CD4-positive, alpha-beta T cell treated with Interleukin-15 for 4 hours (primary cell): Measurements from ENCODE around the gene ZNF219.

Source experiments
- DNase-seq: peaks from one replicate; pipeline ENCODE4 v3.0.0-alpha.2; 2020; ENCODE audit warnings: low spot score

Gene ZNF219

DNA sequence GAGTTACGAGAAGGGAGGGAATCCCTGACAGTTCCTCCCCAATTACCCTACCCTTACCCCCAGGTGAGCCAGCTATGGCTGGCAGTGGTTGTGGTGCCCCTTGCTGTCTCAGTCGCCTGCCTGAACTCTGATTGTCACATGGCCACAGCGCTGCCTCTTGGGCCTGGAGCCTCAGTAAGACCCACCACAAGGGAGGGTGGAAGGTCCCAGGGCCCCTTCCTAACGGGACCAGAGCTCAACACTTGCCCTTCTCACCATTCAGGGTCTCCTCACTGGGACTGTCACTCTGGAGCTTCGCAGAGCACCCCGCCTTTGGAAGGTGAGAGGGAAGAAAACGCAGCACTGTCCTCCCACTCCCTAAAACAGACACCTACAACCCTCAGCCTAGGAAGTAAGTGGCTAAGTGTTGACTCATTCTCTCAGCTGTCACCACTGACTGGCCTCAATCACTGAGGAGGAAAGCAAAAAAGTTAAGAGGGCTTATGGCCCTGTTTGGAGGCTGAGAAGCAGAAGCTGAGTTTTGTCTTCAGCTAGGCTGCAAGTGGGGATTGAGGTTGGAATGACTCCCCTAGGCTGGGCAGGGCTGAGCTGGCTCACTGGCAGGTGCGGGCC is 3.5 kb upstream of the ZNF219 start:
- DNase-seq = no peak

DNA sequence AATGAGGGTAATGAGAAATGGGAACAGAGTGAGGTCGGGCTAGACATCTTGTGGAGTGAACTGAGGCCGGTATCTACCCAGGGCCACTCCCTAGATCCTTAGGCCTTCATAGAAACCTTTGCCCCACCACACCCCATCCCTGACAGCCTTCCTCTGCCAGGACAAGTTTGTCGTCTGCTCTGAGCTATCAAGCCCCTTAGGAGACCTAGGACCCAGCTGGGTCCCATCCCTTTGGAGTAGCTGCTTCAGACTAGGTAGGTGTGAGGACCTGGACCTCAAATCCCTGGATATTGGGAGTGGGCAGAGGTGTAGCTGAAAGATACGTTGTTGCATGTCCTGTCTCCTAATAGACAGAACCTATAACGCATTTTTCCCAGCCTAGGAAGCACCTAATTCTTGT is 2.5 kb upstream of the ZNF219 start, which contains the start of gene TMEM253:
TMEM253 (plus strand) TSS at position 136 of the 400 bp plus-strand sequence. CDS start 278 bp downstream, outside the sequence.
- no peak for DNase-seq

DNA sequence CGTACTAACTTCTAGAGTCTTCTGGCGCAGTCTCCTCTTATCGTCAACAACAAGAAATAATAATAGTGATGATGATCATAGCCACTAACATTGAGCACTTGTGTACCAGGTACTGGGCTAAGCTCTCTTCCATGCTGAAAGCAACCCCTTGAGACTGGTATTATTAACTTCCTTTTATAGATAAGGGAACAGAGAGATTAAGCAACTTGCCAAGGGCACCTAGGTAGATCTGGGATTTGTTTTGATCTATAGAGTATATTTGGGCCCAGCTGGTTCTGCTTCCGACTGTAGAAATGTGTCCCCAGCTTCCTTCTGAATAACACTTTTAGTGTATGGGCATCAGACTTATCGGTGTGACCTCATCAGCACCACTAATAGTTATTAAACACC is 1.1 kb upstream of the ZNF219 start:
- DNase-seq = no peak

DNA sequence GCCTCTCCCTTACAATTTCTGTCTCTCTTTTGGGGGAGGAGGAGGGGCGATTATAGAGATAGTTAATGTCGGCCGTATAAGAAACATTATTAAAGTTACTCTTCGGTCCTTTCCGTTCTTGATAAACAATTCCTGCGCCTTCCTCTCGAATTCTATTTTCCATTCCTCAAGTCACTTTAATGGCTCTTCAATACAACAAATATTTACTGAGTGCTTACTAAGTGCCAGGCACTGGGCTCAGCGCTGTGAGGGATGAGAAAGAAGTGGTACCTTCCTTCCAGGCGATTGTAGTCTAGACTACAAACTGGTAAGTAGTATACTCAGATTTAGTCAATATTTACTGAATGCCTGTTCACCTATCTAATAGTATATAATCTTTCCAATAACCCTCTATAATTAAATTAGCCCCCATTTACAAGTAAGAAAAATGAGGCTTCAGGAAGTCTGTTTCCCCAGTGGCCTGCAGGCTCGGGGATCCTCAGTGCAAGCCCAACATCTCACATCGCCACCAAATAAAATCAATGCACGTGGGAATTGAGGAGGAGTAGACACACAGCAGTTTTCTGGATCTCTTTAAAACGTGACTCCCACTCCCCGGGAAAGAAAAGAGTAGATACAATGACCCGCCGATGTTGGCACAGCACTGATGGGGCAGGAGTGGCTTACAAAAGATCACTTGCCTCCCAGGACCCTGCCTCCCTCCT is 589 bp upstream of the ZNF219 start:
- no peak for DNase-seq

DNA sequence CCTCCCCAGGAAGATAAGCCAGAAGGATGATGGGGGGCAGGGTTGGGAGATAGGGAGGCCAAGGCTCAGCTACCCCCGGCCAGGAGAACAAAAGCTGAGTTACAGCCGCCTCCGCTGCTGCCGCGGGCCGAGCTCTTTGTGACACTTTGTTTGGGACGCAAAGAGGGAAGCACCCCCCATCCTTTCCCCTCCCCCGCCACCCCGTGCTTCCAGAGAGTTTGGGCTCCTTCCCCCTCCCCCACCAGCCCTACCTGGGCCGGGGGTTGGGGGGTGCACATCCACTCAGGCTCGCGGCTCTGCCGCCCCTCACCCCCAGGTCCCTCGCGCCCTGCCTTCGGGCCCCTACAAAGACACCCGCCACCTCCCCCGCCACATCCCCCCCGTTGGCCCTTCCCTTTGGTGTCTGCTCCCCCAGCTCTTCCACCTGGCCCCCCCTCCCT is 799 bp downstream of the ZNF219 start:
- DNase-seq = no peak

DNA sequence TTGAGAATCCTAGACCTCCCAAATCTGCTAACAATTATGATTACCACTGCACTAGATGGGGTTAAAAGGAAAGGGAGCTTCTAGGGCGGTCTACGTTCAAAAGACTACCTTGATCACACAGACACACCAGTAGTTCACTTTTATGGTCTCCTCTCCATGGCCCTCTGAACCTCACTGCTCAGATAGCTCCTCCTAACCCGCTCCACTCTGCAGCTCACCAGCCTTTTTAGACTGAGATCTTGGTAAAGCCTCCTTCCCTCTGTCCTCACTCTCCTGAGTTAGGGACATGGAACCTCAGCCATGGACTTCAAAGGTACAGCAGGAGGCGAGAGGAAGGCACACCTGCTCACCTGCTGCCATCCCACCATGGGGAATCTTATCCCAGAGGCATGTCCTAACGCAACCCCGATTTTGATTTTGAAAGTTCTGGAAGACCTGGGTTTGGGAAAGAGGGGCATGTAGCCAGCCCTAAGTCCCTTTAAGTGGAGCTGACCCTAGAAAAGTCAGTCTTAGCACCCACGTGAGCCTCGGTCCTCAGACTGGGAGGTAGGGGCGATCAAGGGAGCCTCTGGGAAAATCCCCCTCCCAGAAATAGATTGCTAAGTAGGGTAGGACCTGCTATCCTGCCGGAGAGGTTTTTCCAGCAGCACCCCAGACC is 1.3 kb downstream of the ZNF219 start:
- no peak for DNase-seq

DNA sequence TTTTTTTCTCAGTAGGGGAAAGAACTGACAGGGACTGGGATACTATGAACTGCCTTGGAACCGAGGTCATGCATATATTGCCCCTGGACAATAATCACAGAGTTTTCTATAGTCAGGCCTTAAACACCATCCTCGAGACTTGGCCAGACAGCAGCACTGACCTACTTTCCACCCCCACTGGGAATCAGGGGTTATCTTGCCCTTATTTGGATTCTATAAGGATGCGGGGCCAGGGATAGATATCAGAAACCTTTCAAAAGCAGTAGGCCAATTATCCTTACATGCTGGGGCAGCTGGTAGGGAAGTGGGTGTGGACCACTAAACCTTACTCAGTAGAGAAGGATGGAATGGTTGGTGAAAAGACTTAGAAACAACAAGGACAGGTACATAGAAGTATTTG is 2.0 kb downstream of the ZNF219 start:
- DNase-seq = no peak

DNA sequence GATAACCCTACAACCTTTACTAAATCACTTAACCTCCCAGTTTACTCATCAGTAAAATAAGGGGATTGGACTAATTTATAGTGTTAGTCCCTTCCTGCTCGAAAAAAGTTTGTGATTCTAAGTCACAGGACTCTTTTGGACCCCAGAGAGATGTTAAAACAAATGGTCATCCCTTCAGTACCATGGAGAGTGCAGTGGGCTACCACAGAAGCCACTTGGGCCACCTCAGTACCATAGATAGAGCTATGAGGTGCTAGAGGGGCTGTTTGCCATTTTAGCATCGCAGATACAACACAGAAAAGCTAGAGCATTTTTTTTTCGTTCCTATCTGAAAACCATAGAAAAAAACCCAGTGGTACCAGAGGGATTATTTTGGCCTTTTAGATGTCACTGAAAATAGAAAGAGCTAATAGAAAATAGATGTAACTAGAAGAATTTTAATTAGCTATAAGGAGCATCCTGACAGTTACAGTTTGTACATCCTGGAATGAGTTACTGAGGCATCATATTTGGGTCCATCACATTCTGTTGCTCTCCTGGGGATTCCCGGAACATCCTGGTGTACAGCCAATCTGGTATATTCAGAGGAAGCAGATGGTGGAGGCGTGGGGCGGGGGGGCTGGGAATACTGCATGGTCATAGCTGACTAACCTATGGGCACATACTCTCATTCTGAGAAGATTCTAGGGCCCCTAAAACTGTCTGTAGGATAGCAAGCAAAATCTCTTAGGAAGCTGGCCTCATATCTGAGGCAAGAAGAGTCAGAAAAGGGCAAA is 2.8 kb downstream of the ZNF219 start:
- DNase-seq = no peak

DNA sequence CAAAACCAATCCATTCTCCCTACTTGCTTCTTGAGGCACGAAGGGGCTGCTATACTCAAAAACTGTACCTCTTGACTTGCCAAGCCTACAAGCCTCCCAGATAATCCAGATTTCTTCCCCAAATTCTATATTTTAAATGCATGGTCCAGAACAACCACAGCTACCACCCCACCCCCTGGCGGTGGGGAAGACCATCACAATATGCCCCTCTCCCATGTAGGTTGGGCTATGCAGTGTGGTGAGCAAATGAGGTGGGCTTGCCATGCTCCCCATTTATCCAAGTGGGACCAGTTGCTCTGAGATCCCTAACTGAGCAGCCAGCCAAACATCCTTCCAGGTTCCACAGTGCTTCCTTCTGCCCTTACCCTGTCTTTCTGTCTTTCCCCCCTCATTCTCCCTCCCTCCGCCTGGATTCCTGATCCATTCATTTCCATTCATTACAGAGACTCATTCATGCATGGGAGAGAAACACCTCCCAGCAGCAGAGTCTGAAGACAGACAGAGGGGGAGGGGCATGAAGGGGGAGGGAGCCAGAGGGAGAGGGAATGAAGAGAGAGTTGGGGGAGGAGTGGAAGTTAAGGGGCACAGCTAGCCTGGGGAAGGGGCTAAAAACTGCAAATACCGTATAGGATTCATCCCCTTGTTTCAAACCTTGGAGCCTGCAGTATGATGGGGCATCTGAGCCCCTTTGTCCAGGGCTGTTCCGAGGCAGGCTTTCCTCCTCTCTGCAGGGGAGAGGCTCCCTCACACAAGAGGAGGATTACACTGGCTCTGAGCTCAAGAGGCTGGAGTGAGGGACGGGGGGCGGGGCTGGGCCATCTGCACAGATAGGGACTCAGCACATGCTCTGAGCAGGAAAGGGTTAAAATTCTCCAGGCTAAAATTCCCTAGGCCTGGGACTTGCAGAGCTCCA is 4.4 kb downstream of the ZNF219 start:
- no peak for DNase-seq

DNA sequence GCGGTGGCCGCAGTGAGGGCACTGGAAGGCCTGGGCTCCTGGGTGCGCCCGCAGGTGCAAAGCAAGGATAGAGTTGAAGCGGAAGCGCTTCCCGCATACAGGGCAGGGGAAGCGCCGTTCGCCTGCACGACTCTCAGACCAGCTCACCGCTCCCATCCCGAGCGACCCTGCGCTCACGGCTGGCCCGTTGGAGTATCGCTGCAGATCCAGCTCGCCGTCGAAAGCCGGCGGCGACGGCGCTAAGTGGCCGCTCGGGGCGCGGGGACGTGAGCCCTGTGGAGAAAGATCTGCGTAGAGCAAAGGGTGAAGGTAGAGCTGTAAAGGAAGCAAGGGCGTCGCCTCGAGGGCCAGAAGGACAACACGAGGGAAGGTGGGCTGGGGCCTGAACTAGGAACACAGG is 5.4 kb downstream of the ZNF219 start:
- DNase-seq = no peak

DNA sequence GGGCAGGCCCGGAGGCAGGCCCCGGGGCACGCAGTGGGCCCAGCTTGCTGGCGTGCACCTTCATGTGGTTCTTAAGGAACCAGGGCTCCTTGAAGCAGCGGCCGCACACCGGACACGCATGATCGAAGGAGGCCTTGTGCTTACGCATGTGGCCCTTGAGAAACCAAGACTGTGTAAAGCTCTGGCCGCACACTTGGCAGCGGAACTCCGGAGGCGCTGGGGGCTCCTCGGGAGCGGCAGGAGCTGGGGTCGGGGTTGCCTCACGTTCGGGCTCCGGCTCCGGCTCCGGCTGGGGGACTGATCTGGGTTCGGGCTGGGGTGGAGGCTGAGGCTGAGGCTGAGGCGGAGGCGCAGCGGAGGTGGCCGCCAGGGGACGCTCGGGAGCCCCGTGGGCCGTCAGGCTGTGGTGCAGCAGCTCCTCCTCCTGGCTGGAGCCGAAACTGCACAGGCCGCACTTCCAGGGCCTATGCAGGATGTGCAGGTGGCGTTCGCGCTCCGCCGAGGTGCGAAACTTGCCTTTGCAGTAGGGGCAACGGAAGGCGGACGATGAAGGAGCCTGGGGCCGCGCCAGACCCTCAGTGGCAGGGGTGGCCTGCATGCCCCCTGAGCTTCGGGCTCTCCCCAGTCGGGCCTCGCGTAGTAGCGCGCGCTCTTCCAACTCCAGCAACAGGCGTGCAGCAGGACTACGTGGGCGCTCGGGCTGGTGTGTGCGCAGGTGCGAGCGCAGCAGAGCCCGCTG is 6.0 kb downstream of the ZNF219 start:
- DNase-seq = peak; percentile 89

DNA sequence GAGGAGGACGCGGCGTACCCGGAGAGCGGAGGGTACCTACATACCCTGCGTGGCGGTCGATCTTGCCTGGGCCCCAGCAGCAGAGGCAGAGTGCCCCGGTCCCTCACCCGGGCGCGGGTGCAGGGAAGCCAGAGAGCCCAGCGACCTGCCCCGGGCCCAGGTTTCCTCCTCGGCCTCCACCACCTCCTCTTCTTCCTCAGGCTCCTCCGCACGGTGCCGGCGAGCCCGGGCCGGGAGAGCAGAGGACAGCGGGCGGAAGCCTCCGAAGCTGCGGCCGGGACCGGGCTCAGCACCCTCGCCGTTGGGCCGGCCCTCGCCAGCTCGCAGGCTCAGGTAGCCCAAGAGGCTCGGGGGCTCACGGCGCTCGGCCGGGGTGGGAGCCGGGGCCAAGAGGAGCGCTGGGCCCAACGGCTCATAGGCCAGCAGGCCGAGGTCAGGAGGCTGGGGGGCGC is 6.6 kb downstream of the ZNF219 start:
- DNase-seq = no peak

DNA sequence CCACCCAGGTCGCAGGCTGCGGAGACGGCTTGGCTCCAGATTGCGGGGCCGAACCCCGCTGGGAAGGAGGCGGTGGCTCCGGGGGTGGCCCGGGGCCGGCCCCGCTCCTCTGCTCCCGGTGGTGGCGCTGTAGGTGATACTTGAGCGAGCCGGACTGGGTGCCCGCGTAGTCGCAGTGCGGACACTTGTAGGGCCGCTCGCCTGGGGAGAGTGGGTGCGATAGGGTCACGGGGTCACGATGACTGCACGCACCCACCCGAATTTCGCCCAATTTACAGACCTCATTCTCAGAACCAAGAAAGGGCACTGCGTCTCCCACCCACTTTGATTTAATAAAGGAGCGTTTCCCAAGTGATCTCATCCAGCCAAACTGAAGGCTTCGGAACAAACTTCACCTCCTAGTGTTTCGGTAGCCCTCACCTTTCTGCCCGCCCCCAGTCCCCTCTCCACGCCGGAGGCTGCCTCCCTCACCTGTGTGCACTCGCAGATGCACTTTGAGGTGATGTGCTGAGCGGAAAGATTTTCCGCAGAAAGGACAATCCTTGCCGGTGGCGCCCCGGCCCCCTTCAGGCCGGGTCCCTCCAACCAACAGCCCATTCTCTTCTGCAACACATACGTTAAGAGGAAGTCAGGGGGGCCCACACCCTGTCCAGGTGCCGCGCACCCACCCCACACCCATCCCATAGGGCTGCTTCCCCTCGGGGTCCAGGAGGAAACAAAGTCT is 7.4 kb downstream of the ZNF219 start:
- no peak for DNase-seq

DNA sequence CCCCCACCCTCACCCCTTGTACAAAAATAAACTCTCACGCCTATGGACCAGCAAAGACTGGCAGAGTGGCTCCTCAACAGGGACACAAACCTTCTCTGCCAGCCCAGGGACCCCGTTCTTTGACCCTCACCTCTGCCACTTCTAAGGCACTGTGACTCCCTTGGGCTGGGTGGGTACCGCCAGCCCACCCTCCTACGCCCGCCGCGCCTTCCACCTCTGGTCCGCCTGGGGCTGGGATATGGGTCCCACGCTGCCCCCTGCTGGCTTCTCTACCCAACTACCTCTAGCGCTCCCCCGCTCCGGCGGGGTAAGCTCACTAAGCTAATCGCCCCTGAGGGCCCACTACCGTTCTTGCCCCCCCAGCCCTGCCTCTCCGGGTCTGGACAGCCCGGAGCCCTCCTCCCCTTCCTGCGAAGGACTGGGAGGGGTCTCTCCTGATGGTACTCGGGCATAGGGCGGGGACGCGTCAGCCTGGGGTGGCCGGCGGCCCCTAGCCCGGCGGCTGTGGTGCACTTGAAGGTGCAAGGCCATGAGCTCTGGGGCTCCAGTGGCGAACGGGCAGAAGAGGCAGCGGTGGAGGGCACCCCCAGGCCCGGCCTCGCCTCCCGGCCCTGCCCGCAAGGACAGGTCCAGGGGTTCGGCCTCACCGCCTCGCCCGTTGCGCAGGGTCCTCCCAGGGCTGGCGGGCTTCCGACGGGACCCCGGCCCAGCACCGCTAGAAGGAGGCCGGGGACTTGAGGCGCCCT is 8.1 kb downstream of the ZNF219 start:
- DNase-seq = no peak

DNA sequence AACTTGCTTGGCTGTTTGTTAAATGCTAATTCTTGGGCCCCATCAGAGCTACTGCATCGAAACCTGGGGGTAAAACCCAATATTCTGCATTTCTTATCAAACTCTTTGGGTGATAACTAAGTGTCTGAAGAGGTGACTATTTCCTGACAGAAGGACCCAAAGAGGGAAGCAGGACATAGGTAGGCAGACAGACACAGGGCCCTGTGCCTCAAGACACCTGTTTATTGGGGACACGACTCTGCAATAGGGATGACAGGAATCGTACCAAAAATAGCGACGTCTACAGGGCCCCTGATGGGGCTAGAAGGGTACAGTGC is 8.6 kb downstream of the ZNF219 start:
- DNase-seq = no peak

DNA sequence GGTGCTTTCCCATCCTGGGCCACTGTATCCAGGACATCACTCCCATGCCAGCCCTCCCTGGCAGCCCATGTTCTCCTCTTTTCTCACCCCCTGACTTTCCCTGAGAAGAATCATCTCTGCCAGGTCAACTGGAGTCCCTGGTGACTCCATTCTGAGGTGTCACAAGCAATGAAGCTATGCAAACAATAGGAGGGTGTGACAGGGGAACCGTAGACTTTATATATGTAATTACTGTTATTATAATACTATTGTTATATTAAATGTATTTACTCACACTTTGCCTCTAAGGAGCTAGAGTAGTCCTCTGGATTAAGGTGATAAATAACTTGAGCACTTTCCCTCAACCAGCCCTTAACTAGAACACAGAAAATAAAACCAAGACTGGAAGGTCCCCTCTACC is 9.2 kb downstream of the ZNF219 start:
- no peak for DNase-seq

DNA sequence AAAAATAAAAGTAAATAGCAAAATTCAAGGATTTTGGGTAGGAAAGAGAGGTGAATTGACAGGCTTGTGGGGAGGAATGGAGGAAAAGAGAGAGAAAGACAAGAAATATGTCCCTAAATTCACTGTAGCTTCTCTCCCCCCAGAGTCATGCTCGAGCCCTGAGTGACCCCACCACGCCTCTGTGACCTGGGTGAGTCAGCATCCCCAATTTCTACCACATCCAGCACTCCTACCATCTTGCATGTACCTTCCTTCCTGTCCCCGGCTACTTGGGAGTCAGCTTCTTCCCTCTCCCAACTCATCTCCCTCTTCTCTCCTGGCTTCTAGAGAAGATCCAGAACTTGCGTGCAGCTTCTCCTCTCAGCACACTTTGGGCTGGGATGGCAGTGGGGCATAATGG is 9.8 kb downstream of the ZNF219 start:
- DNase-seq = no peak

DNA sequence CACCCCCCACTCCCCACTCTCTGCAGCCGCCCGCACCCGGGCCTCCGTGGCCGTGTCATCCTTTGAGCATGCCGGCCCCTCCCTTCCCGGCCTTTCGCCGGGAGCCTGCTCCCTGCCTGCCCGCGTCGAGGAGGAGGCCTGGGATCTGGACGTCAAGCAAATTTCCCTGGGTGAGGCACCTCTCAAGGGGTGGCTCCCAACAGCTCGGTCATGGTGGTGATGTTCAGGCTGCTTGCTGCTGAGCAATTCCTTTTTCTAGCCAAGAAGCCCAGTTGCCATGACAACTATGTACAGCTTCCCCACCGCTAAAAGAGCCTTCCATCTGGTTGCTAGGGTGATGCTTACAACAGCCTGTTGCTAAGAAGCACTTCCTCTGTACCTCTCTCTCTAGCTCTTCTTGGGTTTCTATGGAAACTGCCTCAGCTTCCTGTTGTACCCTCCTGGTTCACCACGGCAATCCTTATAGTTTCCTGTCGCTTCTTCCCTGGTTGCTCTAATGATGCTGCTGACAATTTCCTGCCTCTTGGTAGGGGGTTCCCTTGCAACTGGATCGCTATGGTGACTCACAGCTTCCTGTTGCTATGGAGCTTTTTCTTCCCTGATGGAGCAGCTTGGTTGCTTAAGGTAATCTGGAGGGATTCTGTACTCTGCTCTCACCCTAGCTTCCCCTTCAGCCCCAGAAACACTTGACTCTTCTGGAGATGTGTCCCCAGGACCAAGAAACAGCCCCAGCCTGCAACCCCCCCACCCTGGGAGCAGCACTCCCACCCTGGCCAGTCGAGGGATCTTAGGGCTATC is 11.0 kb downstream of the ZNF219 start:
- peak; percentile 96 for DNase-seq

DNA sequence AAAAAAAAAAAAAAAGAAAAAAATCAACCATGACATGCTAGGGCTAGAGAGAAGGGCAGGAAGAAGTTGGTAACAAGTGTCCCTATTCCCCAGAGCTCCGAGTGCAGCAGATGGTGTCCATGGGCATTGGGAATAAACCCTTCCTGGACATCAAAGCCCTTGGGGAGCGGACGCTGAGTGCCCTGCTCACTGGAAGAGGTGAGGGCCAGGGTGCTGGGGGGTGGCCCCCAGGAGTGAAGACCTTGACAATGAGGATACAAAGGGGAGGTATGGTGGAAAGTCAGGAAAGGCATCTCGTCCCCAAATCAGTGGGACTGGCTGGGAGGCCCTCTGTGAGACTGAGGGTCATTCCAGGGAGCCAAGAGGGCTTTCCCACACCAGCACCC is 11.6 kb downstream of the ZNF219 start:
- DNase-seq = no peak
